Activated CD4-positive, alpha-beta T cell treated with anti-CD3 and anti-CD28 coated beads, Interleukin-2, amount 50 U/mL, for 48 hours (primary cell): ENCODE results near the gene MED16.
"Not testable (repeated sequence)": the region's sequence is repeated elsewhere in the genome, so short reads cannot be mapped to it uniquely, and the experiment has no call there.

Experiments used
- DNase-seq, 2 experiments: peaks; one replicate each; pipeline ENCODE4 v3.0.0-alpha.2; 2020

MED16 gene

GRCh38 chr19:869245-870177 lies 23.5 kb downstream of the MED16 start:
- DNase-seq, result no peak

- no peak for DNase-seq
These were observed 24.3 kb downstream of the MED16 start for GRCh38 chr19:868458-869244.

GRCh38 chr19:867855-868457 lies 25.0 kb downstream of the MED16 start:
- no peak for DNase-seq

GRCh38 chr19:867301-867793 lies 25.6 kb downstream of the MED16 start:
- no peak for DNase-seq

- DNase-seq, result no peak
These were observed 26.2 kb downstream of the MED16 start for GRCh38 chr19:866769-867300.

- DNase-seq, result no peak
These were observed 29.7 kb downstream of the MED16 start for GRCh38 chr19:863315-863620.

- DNase-seq, result peak; percentile 81 to 83
These were observed 30.2 kb downstream of the MED16 start for GRCh38 chr19:862581-863314.

GRCh38 chr19:861756-862580 lies 31.0 kb downstream of the MED16 start:
- peak; percentile 67 to 68 for DNase-seq

GRCh38 chr19:861141-861755 lies 31.7 kb downstream of the MED16 start:
- DNase-seq, result no peak

- DNase-seq, result no peak
These were observed 33.8 kb downstream of the MED16 start, which contains the start of gene CFD for GRCh38 chr19:858868-859843. Gene CFD (plus strand): TSS chr19:859664. CDS start chr19:859690, 26 bp downstream.

GRCh38 chr19:858284-858683 lies 34.7 kb downstream of the MED16 start:
- DNase-seq, result no peak

- no peak for DNase-seq
These were observed 37.3 kb downstream of the MED16 start for GRCh38 chr19:855566-856120.

GRCh38 chr19:855142-855541 lies 37.8 kb downstream of the MED16 start:
- DNase-seq, result no peak

- DNase-seq, result no peak
These were observed 38.4 kb downstream of the MED16 start for GRCh38 chr19:854549-854948.

- not testable (repeated sequence) for DNase-seq
These were observed 39.3 kb downstream of the MED16 start for GRCh38 chr19:853614-854220.

GRCh38 chr19:853014-853585 lies 39.9 kb downstream of the MED16 start:
- DNase-seq, result no peak

- no peak for DNase-seq
These were observed 40.6 kb downstream of the MED16 start, which contains the start of gene ELANE for GRCh38 chr19:852136-853013. Gene ELANE (plus strand): TSS chr19:852303. CDS start chr19:852329, 26 bp downstream.
